GOT3 (cell line): Measurements from ENCODE around the gene OASL.
"Not testable (repeated sequence)": the region's sequence is repeated elsewhere in the genome, so short reads cannot be mapped to it uniquely, and the experiment has no call there.

ENCODE experiments used
- DNase-seq: peaks from one replicate; lab custom pipeline; 2025; ENCODE audit warnings: mixed read lengths; lab: John Stamatoyannopoulos, UW

The OASL gene

GRCh38 chr12:121038861-121039668 is at the start of gene OASL:
OASL (minus strand) TSS chr12:121039246; CDS start chr12:121038971, 275 bp downstream.
- no peak for DNase-seq

GRCh38 chr12:121088195-121088585 is 49.1 kb upstream of the OASL start:
- DNase-seq: no peak

- no peak for DNase-seq
These were observed 48.6 kb upstream of the OASL start for GRCh38 chr12:121087467-121088194.

GRCh38 chr12:121086781-121087295 is 47.8 kb upstream of the OASL start:
- DNase-seq: no peak

- DNase-seq: no peak
These were observed 46.7 kb upstream of the OASL start for GRCh38 chr12:121085506-121086353.

- no peak for DNase-seq
These were observed 46.0 kb upstream of the OASL start for GRCh38 chr12:121085069-121085468.

GRCh38 chr12:121084229-121084628 is 45.2 kb upstream of the OASL start:
- no peak for DNase-seq

GRCh38 chr12:121080909-121081308 is 41.9 kb upstream of the OASL start:
- DNase-seq: no peak

- DNase-seq: no peak
These were observed 40.8 kb upstream of the OASL start for GRCh38 chr12:121079736-121080272.

GRCh38 chr12:121077440-121077839 is 38.4 kb upstream of the OASL start:
- not testable (repeated sequence) for DNase-seq

GRCh38 chr12:121075911-121076310 is 36.9 kb upstream of the OASL start:
- not testable (repeated sequence) for DNase-seq

- DNase-seq: no peak
These were observed 33.1 kb upstream of the OASL start for GRCh38 chr12:121072147-121072546.

- no peak for DNase-seq
These were observed 30.2 kb upstream of the OASL start for GRCh38 chr12:121069206-121069605.

GRCh38 chr12:121065345-121065744 is 26.3 kb upstream of the OASL start:
- DNase-seq: no peak

GRCh38 chr12:121064586-121064985 is 25.5 kb upstream of the OASL start:
- not testable (repeated sequence) for DNase-seq

- DNase-seq: no peak
These were observed 25.1 kb upstream of the OASL start for GRCh38 chr12:121064116-121064515.

GRCh38 chr12:121062391-121063045 is 23.5 kb upstream of the OASL start:
- no peak for DNase-seq

- DNase-seq: no peak
These were observed 22.8 kb upstream of the OASL start for GRCh38 chr12:121061831-121062230.

- DNase-seq: no peak
These were observed 21.3 kb upstream of the OASL start for GRCh38 chr12:121060149-121061001.
